Measurements from ENCODE around the gene INPP5K.

The INPP5K gene

GRCh38 chr17:1491443-1492248, 24.8 kb downstream of the INPP5K start:
- TF ChIP-seq CTCF (IDR thresholded peaks at IDR 0.05), result no peak

- no peak for TF ChIP-seq CTCF (IDR thresholded peaks at IDR 0.05)
Observed at GRCh38 chr17:1490643-1491442, 25.6 kb downstream of the INPP5K start.

GRCh38 chr17:1488826-1489270, 27.6 kb downstream of the INPP5K start:
- no peak for TF ChIP-seq CTCF (IDR thresholded peaks at IDR 0.05)

GRCh38 chr17:1487939-1488825, 28.2 kb downstream of the INPP5K start:
- no peak for TF ChIP-seq CTCF (IDR thresholded peaks at IDR 0.05)

GRCh38 chr17:1486802-1487695, 29.4 kb downstream of the INPP5K start:
- no peak for TF ChIP-seq CTCF (IDR thresholded peaks at IDR 0.05)

- TF ChIP-seq CTCF (IDR thresholded peaks at IDR 0.05), result no peak
Observed at GRCh38 chr17:1485423-1486376, 30.7 kb downstream of the INPP5K start.
